NCI-H510A treated with DMSO at 0.1 percent for 48 hours (cell line): ENCODE results near the gene KDM5A.
"Not testable (repeated sequence)": the region's sequence is repeated elsewhere in the genome, so short reads cannot be mapped to it uniquely, and the experiment has no call there.

Experiments used
- DNase-seq: peaks from one replicate; lab custom pipeline; 2025; lab: John Stamatoyannopoulos, UW

Gene KDM5A

DNA sequence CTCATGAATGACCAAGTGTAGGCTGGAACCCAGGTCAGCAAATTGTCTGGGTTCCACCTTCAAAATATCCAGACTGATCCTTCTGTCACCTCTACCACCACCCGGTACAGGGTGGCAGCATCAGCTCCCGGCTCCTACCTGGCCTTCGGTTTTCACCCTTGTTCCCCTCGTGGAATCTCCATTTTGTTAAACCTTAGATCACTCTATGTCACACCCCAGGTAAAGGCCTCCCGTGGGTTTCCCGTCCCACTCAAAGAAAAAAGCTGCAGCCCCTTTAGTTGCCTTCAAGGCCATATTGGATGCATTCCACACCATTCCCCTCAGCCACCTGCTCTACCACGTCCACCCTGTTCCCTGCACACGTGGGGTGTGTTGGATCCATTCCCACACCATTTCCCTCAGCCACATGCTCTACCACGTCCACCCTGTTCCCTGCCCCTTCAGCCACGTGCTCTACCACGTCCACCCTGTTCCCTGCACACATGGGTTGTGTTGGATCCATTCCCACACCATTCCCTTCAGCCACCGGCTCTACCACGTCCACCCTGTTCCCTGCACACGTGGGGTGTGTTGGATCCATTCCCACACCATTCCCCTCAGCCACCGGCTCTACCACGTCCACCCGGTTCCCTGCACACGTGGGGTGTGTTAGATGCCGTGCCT, 150.3 kb downstream of the KDM5A start:
- no peak for DNase-seq

DNA sequence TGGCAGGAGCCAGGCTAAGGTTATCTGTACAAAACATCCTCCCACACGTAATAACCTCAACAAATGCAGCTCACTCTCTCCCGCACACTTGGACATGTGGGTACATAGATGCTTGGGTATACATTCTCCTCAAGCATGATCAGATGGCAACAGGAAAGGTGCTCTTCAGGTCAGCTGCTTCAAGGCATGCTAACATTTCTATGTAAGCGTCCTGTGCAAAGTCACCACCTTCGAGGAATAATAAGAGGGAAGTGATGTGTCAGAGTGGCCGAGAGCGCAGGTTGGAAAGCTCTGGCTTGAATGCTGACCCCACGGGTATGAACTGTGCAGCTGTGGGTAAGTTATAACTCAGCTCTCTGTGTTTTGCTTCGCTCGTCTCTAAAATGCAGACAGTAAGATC, 151.0 kb downstream of the KDM5A start:
- no peak for DNase-seq

DNA sequence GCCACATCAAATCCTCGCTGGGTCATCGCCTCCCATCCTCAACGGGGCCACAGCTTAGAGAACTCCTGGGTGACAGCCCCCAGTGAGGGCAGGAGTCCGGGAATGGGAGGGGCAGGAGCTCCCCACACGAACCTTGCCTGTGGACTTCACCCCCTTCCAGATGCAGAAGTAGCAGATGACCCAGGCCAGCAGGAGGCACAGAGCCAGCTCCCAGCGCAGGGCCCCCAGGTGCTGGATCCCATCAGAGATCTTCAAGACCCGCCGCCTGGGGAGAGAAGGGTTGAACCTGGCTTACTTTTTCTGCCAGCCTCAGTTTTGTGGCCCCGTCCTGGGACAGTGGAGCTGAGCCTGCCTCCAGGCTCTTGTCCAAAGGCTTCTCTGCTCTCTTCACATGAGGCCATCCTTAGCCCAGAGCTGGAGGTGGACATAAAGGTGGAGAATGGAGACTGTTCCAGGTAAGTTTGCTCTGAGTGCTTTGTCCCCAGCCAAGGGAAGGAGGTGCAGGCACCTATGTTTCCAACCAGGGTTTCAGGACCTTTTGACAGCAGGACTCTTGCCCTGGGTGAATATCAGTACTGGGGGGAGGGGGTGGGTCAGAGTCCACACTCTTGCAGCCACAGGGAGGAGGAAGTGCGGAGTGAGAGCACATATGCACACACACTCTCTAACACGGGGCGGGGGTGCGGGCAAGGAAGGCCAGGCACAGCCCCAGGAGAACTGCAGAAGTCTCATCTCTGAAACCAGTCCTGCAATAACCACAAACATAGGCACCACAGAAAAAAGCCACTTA, 151.9 kb downstream of the KDM5A start:
- DNase-seq: no peak

DNA sequence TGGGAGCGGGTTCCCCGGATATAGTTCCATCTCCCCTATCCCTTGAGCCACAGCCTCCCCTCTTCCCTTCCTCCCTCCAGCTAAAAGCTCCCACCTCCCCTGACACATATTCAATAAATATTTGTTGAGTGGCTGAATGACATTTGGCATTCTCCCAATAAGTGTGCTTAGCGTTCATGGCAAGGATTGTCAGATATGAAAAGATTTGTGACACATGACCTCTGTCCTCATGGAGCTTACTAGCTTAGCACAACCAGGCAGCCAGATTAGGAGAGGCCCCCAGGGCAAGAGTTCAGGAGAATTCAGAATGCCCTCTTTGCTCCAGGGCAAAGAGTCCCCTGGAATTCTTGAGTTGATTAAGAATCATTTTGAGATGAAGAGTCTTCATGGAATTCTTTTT, 152.7 kb downstream of the KDM5A start:
- no peak for DNase-seq

DNA sequence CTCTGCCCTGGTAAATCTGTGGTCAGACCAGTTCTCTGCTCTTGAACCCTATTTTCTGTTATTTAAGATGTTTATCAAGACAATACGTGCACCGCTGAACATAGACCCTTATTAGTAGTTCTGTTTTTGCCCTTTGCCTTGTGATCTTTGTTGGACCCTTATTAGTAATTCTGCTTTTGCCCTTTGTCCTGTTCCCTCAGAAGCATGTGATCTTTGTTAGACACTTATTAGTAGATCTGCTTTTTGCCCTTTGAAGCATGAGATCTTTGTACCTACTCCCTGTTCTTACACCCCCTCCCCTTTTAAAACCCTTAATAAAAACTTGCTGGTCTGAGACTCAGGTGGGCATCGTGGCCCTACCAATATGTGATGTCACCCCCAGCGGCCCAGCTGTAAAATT, 153.2 kb downstream of the KDM5A start:
- not testable (repeated sequence) for DNase-seq

DNA sequence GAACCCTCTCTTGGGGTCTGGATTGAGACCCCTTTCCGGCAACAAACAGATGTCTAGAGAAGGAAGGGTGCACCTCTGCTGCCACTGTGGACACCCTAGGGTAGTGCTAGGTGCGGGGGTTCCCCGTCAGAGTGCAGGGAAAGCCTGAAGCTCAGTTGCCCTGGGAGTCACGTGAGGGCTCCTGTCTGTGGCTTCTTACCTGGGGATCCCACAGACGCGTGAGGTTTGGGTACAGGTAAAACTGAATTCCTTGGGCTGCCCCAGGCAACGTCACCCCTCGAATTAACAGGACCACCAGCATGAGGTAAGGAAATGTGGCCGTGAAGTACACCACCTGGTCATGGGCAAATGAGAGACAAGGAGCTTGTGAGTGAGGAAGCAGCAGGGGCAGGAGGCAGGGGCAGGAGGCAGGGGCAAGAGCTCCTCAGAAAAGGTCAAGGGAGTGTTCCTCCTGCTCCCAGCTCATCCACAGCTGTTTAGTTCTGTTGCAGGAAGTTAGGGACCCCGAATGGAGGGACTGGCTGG, 154.2 kb downstream of the KDM5A start:
- no peak for DNase-seq

DNA sequence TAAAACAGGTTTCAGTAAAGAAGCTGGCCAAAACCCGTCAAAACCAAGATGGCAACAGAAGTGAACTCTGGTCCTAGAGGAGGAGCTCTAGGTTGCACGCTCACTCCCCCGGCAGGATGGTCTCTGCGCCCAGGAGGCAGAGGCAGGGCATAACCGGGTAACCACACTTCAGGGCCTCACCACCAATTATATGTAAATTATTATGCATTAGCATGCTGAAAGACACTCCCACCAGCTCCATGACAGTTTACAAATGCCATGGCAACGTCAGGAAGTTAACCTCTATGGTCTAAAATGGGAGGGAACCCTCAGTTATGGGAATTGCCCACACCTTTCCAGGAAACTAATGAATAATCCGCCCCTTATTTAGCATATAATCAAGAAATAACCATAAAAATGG, 155.1 kb downstream of the KDM5A start:
- no peak for DNase-seq

DNA sequence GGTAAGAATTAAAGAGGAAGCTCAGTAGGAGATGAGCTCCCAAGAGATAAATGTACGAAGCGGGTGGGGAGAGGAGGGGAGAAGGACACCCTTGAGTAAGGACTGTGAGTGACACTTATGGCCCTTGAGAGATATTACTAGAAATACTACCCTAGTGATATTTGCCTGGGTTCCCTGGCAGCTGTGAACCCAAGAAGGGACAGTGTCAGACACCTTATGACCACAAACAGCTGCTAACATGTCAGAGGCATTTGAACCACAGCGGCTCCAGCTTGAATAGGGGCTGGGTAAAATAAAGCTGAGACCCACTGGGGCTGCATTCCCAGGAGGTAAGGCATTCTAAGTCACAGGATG, 155.5 kb downstream of the KDM5A start:
- no peak for DNase-seq

DNA sequence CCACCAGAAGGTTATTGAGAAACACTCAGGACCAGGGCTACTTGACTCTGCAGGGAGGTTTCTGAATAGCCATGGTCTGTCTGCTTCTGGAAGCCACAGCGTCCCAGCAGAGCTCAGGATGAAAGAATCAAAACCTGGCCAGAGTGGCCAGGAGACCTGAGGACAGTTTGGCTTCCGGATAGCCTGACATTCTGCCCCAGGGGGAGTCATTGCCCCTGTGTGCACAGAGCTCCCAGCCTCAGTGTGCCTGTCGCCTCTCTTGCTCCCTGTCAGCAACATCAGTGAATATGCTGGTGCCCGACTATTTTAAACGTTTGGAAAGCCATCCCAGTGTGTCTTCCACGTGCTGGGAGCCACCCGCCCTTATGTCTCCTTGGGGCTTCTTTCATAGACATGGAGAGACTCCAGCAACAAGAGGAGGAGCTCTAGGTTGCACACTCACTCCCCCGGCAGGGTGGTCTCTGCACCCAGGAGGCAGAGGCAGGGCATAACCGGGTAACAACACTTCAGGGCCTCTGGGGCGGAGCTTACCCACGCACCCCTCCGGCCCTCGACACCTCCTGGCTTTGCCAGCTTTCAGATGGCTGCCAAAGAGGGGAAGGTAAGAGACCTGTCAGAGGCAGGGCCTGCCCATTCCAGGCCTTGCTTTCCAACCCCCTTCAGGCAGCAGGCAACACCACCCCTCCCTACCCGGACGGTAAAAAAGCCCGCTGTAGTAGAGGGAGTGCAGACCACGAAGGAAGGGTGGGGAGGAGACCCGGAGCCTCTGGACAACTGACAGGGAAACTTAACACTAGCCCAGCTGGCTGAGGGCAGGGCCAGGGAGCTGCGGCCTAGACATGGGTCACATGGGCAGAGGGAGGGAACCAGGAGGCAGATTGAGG, 156.1 kb downstream of the KDM5A start:
- no peak for DNase-seq

DNA sequence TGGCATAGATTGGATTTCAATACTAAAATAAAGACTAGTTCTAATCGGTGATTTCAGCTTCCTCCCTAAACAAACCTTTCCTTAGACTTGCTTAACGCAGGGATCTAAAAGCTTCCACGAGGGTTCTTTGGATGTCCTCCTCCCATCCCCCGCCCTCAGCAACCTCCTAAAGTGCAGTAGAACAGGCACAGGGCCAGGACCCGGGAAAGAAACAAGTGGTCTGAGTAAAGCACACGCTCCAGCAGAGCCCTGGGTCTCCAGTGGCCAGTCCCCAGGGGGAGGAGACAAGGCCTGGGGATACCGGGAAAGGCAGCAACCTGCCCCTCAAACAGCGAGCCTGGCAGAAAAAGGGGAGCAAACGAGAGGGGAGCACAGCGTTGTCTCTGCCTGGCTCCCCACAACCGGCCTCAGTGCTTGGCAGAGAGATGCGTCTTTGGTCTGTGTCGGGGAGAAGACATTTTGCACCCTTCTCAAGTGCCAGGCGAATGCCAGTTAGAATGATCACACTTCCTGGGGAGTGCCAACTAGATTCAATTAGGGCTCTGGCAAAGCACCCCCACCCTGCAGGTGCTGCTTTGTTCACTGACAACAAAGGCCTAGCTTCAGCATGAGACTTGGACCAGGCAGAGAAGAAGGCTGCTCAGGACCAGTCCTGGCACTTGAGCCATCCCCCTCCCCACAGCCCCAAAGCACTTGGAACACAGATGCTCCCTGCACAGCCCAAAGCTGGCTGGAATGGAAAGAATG, 158.0 kb downstream of the KDM5A start:
- DNase-seq: no peak
